GM18498 (cell line): ENCODE results near the gene CCNJL.
"Not testable (repeated sequence)": the region's sequence is repeated elsewhere in the genome, so short reads cannot be mapped to it uniquely, and the experiment has no call there.

ENCODE experiments used
- ATAC-seq: cut with Tn5 transposase; IDR thresholded peaks from one replicate; pipeline ENCODE4 v1.9.1; 2021; ENCODE audit warnings: mild to moderate bottlenecking, moderate library complexity; ENCODE audit not compliant: unreplicated experiment

CCNJL gene

GRCh38 chr5:160334716-160335115 lies 22.4 kb upstream of the CCNJL start:
- not testable (repeated sequence) for ATAC-seq

- no peak for ATAC-seq
These were observed 21.4 kb upstream of the CCNJL start for GRCh38 chr5:160333721-160334120.

GRCh38 chr5:160330212-160330611 lies 17.8 kb upstream of the CCNJL start:
- no peak for ATAC-seq

- no peak for ATAC-seq
These were observed 15.5 kb upstream of the CCNJL start for GRCh38 chr5:160327818-160328217.

GRCh38 chr5:160326981-160327380 lies 14.6 kb upstream of the CCNJL start:
- ATAC-seq, result no peak

GRCh38 chr5:160325716-160326115 lies 13.4 kb upstream of the CCNJL start:
- ATAC-seq, result no peak

- no peak for ATAC-seq
These were observed 12.5 kb upstream of the CCNJL start for GRCh38 chr5:160324886-160325285.

- ATAC-seq, result no peak
These were observed 6.0 kb upstream of the CCNJL start for GRCh38 chr5:160318409-160318808.

- no peak for ATAC-seq
These were observed 5.1 kb upstream of the CCNJL start for GRCh38 chr5:160317434-160317833.

- no peak for ATAC-seq
These were observed 3.6 kb upstream of the CCNJL start for GRCh38 chr5:160315968-160316367.

- ATAC-seq, result no peak
These were observed 780 bp upstream of the CCNJL start for GRCh38 chr5:160312960-160313727.

GRCh38 chr5:160311491-160312133 lies 752 bp downstream of the CCNJL start:
- ATAC-seq, result peak; percentile 16

- no peak for ATAC-seq
These were observed 1.6 kb downstream of the CCNJL start for GRCh38 chr5:160310552-160311295.

GRCh38 chr5:160310140-160310539 lies 2.2 kb downstream of the CCNJL start:
- ATAC-seq, result no peak

- ATAC-seq, result no peak
These were observed 5.7 kb downstream of the CCNJL start for GRCh38 chr5:160306696-160307095.

- no peak for ATAC-seq
These were observed 7.0 kb downstream of the CCNJL start for GRCh38 chr5:160305319-160305718.

GRCh38 chr5:160303690-160304089 lies 8.7 kb downstream of the CCNJL start:
- no peak for ATAC-seq

GRCh38 chr5:160298189-160298588 lies 14.2 kb downstream of the CCNJL start:
- no peak for ATAC-seq

GRCh38 chr5:160297776-160298175 lies 14.6 kb downstream of the CCNJL start:
- ATAC-seq, result no peak

- no peak for ATAC-seq
These were observed 15.4 kb downstream of the CCNJL start for GRCh38 chr5:160297004-160297403.

- ATAC-seq, result no peak
These were observed 15.9 kb downstream of the CCNJL start for GRCh38 chr5:160296496-160296895.
